Measurements from ENCODE around the gene FOXJ1.

GRCh38 chr17:76132574-76133338 lies 8.3 kb downstream of the FOXJ1 start:
- no peak for TF ChIP-seq POLR2A (IDR thresholded peaks at IDR 0.05; ENCODE audit: low read length)
- no peak for TF ChIP-seq GATA1 (IDR thresholded peaks at IDR 0.05; ENCODE audit: low read depth, low read length)
